Measurements from ENCODE around the gene UBB.

Gene UBB

GRCh38 chr17:16380640-16381495, at the start of gene UBB:
Gene UBB, plus strand, starts transcription at chr17:16381091. Its CDS starts 817 bp downstream, at chr17:16381908.
- DNase-seq (ENCODE audit: low read depth) = peak; percentile 89

- no peak for DNase-seq (ENCODE audit: low read depth)
Measured at GRCh38 chr17:16338391-16338790, 42.5 kb upstream of the UBB start.

GRCh38 chr17:16339402-16339801, 41.5 kb upstream of the UBB start:
- no peak for DNase-seq (ENCODE audit: low read depth)

- no peak for DNase-seq (ENCODE audit: low read depth)
Measured at GRCh38 chr17:16339959-16340358, 40.9 kb upstream of the UBB start.

GRCh38 chr17:16342979-16343378, 37.9 kb upstream of the UBB start:
- no peak for DNase-seq (ENCODE audit: low read depth)

- DNase-seq (ENCODE audit: low read depth) = no peak
Measured at GRCh38 chr17:16343569-16343968, 37.3 kb upstream of the UBB start.

GRCh38 chr17:16345565-16345964, 35.3 kb upstream of the UBB start:
- no peak for DNase-seq (ENCODE audit: low read depth)

GRCh38 chr17:16346721-16347271, 34.1 kb upstream of the UBB start:
- DNase-seq (ENCODE audit: low read depth) = no peak

GRCh38 chr17:16348586-16348985, 32.3 kb upstream of the UBB start:
- DNase-seq (ENCODE audit: low read depth) = no peak

GRCh38 chr17:16349431-16349830, 31.5 kb upstream of the UBB start:
- no peak for DNase-seq (ENCODE audit: low read depth)

- no peak for DNase-seq (ENCODE audit: low read depth)
Measured at GRCh38 chr17:16351831-16352230, 29.1 kb upstream of the UBB start.

GRCh38 chr17:16352303-16352666, 28.6 kb upstream of the UBB start:
- DNase-seq (ENCODE audit: low read depth) = peak; percentile 3

GRCh38 chr17:16352667-16353316, 28.1 kb upstream of the UBB start:
- DNase-seq (ENCODE audit: low read depth) = peak; percentile 5

GRCh38 chr17:16353317-16354174, 27.3 kb upstream of the UBB start, which contains the start of gene CENPV:
Gene CENPV, minus strand, starts transcription at chr17:16353469. Its CDS starts 33 bp downstream, at chr17:16353436.
- peak; percentile 60 for DNase-seq (ENCODE audit: low read depth)

- DNase-seq (ENCODE audit: low read depth) = no peak
Measured at GRCh38 chr17:16354585-16354984, 26.3 kb upstream of the UBB start.

- no peak for DNase-seq (ENCODE audit: low read depth)
Measured at GRCh38 chr17:16358394-16358793, 22.5 kb upstream of the UBB start.

- no peak for DNase-seq (ENCODE audit: low read depth)
Measured at GRCh38 chr17:16361874-16362273, 19.0 kb upstream of the UBB start.

GRCh38 chr17:16363749-16364536, 16.9 kb upstream of the UBB start:
- peak; percentile 46 for DNase-seq (ENCODE audit: low read depth)

GRCh38 chr17:16364625-16365024, 16.3 kb upstream of the UBB start:
- DNase-seq (ENCODE audit: low read depth) = no peak

- no peak for DNase-seq (ENCODE audit: low read depth)
Measured at GRCh38 chr17:16371742-16372141, 9.1 kb upstream of the UBB start.

Data from activated T-helper 1 cell treated with Interleukin-2 at 50 U/mL for 16 hours (primary cell).